Trophoblast cell (in vitro differentiated cells and primary cell): Measurements from ENCODE around the gene ARPP21.
A peak's percentile ranks its signal among the peaks of the same experiment; 100 is the strongest.

ENCODE experiments used
- DNase-seq, 2 donors: peaks; one replicate each; pipeline ENCODE4 v3.0.0-alpha.2; 2016
- H2AFZ ChIP-seq: 2 replicates; pipeline ENCODE4 v1.6.1; 2013; ENCODE audit warnings: low read length, moderate library complexity, mild to moderate bottlenecking; ENCODE audit not compliant: insufficient read depth, poor library complexity
- H2AK5ac ChIP-seq: 2 replicates; pipeline ENCODE4 v1.6.1; 2013; ENCODE audit warnings: mild to moderate bottlenecking, low read length
- H2BK120ac ChIP-seq: 2 replicates; pipeline ENCODE4 v1.6.1; 2013; ENCODE audit warnings: low read length, mild to moderate bottlenecking, moderate library complexity; ENCODE audit not compliant: insufficient read depth, poor library complexity
- H2BK12ac ChIP-seq: 2 replicates; pipeline ENCODE4 v1.6.1; 2013; ENCODE audit warnings: mild to moderate bottlenecking, low read length, moderate library complexity
- H2BK5ac ChIP-seq: 2 replicates; pipeline ENCODE4 v1.6.1; 2013; ENCODE audit warnings: low read length, low read depth, moderate library complexity, mild to moderate bottlenecking; ENCODE audit not compliant: poor library complexity
- H3K14ac ChIP-seq: 2 replicates; pipeline ENCODE4 v1.6.1; 2013; ENCODE audit warnings: mild to moderate bottlenecking, low read length
- H3K18ac ChIP-seq: 2 replicates; pipeline ENCODE4 v1.6.1; 2013; ENCODE audit warnings: mild to moderate bottlenecking, low read length
- H3K23ac ChIP-seq: 2 replicates; pipeline ENCODE4 v1.6.1; 2013; ENCODE audit warnings: low read length
- H3K27ac ChIP-seq: 2 replicates; pipeline ENCODE4 v1.5.1; 2013; ENCODE audit warnings: low read depth, mild to moderate bottlenecking, inconsistent platforms, low read length, moderate library complexity
- H3K27me3 ChIP-seq: 2 replicates; pipeline ENCODE4 v1.6.1; 2013; ENCODE audit warnings: inconsistent platforms, mild to moderate bottlenecking, low read length, moderate library complexity; ENCODE audit not compliant: insufficient read depth
- H3K36me3 ChIP-seq, 2 experiments: 1 replicate in 1 of 2; 2 replicates in 1 of 2; pipeline ENCODE4 v1.6.1; 2013; ENCODE audit warnings: low read length in 2 of 2, mild to moderate bottlenecking in 2 of 2, moderate library complexity in 1 of 2; ENCODE audit not compliant: insufficient read depth in 2 of 2, control insufficient read depth in 1 of 2
- H3K4ac ChIP-seq: 2 replicates; pipeline ENCODE4 v1.6.1; 2013; ENCODE audit warnings: low read depth, mild to moderate bottlenecking, low read length, moderate library complexity
- H3K4me1 ChIP-seq, 2 experiments: 1 replicate in 1 of 2; 2 replicates in 1 of 2; pipeline ENCODE4 v1.6.1; 2013; ENCODE audit warnings: low read length in 2 of 2, mild to moderate bottlenecking in 2 of 2, moderate library complexity in 1 of 2; ENCODE audit not compliant: insufficient read depth in 2 of 2, control insufficient read depth in 1 of 2
- H3K4me2 ChIP-seq: 2 replicates; pipeline ENCODE4 v1.6.1; 2013; ENCODE audit warnings: inconsistent platforms, mild to moderate bottlenecking, low read length, moderate library complexity
- H3K4me3 ChIP-seq: 2 replicates; pipeline ENCODE4 v1.5.1; 2013; ENCODE audit warnings: mild to moderate bottlenecking, low read depth, low read length, inconsistent platforms
- H3K79me1 ChIP-seq: one replicate; pipeline ENCODE4 v1.6.1; 2013; ENCODE audit warnings: low read length
- H3K79me2 ChIP-seq: 2 replicates; pipeline ENCODE4 v1.6.1; 2013; ENCODE audit warnings: low read length, mild to moderate bottlenecking; ENCODE audit not compliant: control insufficient read depth, insufficient read depth, poor library complexity
- H3K9ac ChIP-seq: 2 replicates; pipeline ENCODE4 v1.6.1; 2013; ENCODE audit warnings: mild to moderate bottlenecking, low read length
- H3K9me3 ChIP-seq: 2 replicates; pipeline ENCODE4 v1.6.1; 2013; ENCODE audit warnings: low read depth, mild to moderate bottlenecking, control low read depth, inconsistent platforms, low read length; ENCODE audit not compliant: insufficient read depth
- H4K12ac ChIP-seq: 2 replicates; pipeline ENCODE4 v1.6.1; 2013; ENCODE audit warnings: low read depth, mild to moderate bottlenecking, low read length, moderate library complexity
- H4K8ac ChIP-seq: 2 replicates; pipeline ENCODE4 v1.6.1; 2013; ENCODE audit warnings: low read depth, mild to moderate bottlenecking, low read length, moderate library complexity
- H4K91ac ChIP-seq: one replicate; pipeline ENCODE4 v1.6.1; 2013; ENCODE audit warnings: low read depth, mild to moderate bottlenecking, low read length, moderate library complexity
- WGBS: extraction: QIAGEN DNeasy Blood & Tissue Kit; methylation state at CpG from one replicate; pipeline ENCODE4 v1.1.7; 2013; ENCODE audit warnings: missing lambda C conversion rate; ENCODE audit not compliant: insufficient read length, insufficient coverage; ENCODE audit errors: extremely low coverage; 5-methylcytosine and 5-hydroxymethylcytosine counted together

The ARPP21 gene

GRCh38 chr3:35659768-35660167 is 20.4 kb downstream of the ARPP21 start:
- H3K9me3 ChIP-seq = no peaks in the 10 kb centered on the region
- no peak overlapping the region for H2BK12ac ChIP-seq
- no peaks in the 10 kb centered on the region for H3K79me2 ChIP-seq
- no peak overlapping the region for H2BK5ac ChIP-seq
- H3K14ac ChIP-seq = no peak overlapping the region
- no peak overlapping the region for H3K4me3 ChIP-seq
- H3K27me3 ChIP-seq = no peaks in the 10 kb centered on the region
- H3K23ac ChIP-seq = no peak overlapping the region
- no peak overlapping the region for H3K18ac ChIP-seq
- no peak overlapping the region for H2AK5ac ChIP-seq
- no peak overlapping the region for H3K9ac ChIP-seq
- no peak overlapping the region for H4K91ac ChIP-seq
- H4K12ac ChIP-seq = no peak overlapping the region
- no peak overlapping the region for H3K4me2 ChIP-seq
- no peak overlapping the region for H3K27ac ChIP-seq
- no peak overlapping the region for H4K8ac ChIP-seq
- peak; percentile 3 to 40 for DNase-seq
- H3K79me1 ChIP-seq = no peaks in the 10 kb centered on the region
- no peak overlapping the region for H2BK120ac ChIP-seq
- no peaks in the 10 kb centered on the region for H3K4me1 ChIP-seq
- no peaks in the 10 kb centered on the region for H3K36me3 ChIP-seq
- H2AFZ ChIP-seq = no peak overlapping the region
- H3K4ac ChIP-seq = no peak overlapping the region

- H2BK5ac ChIP-seq = no peak overlapping the region
- no peak for DNase-seq
- no peak overlapping the region for H2BK120ac ChIP-seq
- no peaks in the 10 kb centered on the region for H3K9me3 ChIP-seq
- no peaks in the 10 kb centered on the region for H3K79me1 ChIP-seq
- H3K27me3 ChIP-seq = no peaks in the 10 kb centered on the region
- no peak overlapping the region for H4K91ac ChIP-seq
- H3K4me3 ChIP-seq = no peak overlapping the region
- no peak overlapping the region for H3K4me2 ChIP-seq
- H2BK12ac ChIP-seq = no peak overlapping the region
- no CpG with 5 or more reads among the region's 10 CpGs for WGBS
- no peak overlapping the region for H3K4ac ChIP-seq
- H3K18ac ChIP-seq = no peak overlapping the region
- no peak overlapping the region for H2AFZ ChIP-seq
- no peak overlapping the region for H2AK5ac ChIP-seq
- H4K8ac ChIP-seq = no peak overlapping the region
- no peaks in the 10 kb centered on the region for H3K4me1 ChIP-seq
- no peaks in the 10 kb centered on the region for H3K36me3 ChIP-seq
- no peak overlapping the region for H3K27ac ChIP-seq
- no peaks in the 10 kb centered on the region for H3K79me2 ChIP-seq
- no peak overlapping the region for H3K9ac ChIP-seq
- H3K14ac ChIP-seq = no peak overlapping the region
- no peak overlapping the region for H3K23ac ChIP-seq
- H4K12ac ChIP-seq = no peak overlapping the region
These were observed 24.1 kb downstream of the ARPP21 start for GRCh38 chr3:35663471-35663870.

GRCh38 chr3:35664460-35664919 is 25.2 kb downstream of the ARPP21 start:
- Histone ChIP-seq H3K9me3 (no peaks in the 10 kb centered on the region), H2BK120ac (no peak overlapping the region), H3K36me3 (no peaks in the 10 kb centered on the region), H3K27ac (no peak overlapping the region), H2BK12ac (no peak overlapping the region), H2BK5ac (no peak overlapping the region), H3K4ac (no peak overlapping the region), H3K79me2 (no peaks in the 10 kb centered on the region), H4K12ac (no peak overlapping the region), H3K23ac (no peak overlapping the region), H3K79me1 (no peaks in the 10 kb centered on the region), H3K18ac (no peak overlapping the region), H2AFZ (no peak overlapping the region), H3K27me3 (no peaks in the 10 kb centered on the region), H3K4me1 (no peaks in the 10 kb centered on the region), H3K4me3 (no peak overlapping the region), H3K14ac (no peak overlapping the region), H4K8ac (no peak overlapping the region), H4K91ac (no peak overlapping the region), H2AK5ac (no peak overlapping the region), H3K4me2 (no peak overlapping the region), H3K9ac (no peak overlapping the region)
- no CpG with 5 or more reads among the region's 14 CpGs for WGBS
- DNase-seq = peak in 1 of 2 donors; percentile 11

GRCh38 chr3:35665390-35666055 is 26.2 kb downstream of the ARPP21 start:
- H3K18ac ChIP-seq = no peak overlapping the region
- H3K79me2 ChIP-seq = no peaks in the 10 kb centered on the region
- no peak overlapping the region for H2AK5ac ChIP-seq
- H4K8ac ChIP-seq = no peak overlapping the region
- H3K36me3 ChIP-seq = no peaks in the 10 kb centered on the region
- no peaks in the 10 kb centered on the region for H3K79me1 ChIP-seq
- no peak overlapping the region for H3K4me3 ChIP-seq
- no peak overlapping the region for H4K12ac ChIP-seq
- H3K4me2 ChIP-seq = no peak overlapping the region
- H3K4me1 ChIP-seq = no peaks in the 10 kb centered on the region
- DNase-seq = no peak
- no peaks in the 10 kb centered on the region for H3K27me3 ChIP-seq
- no peak overlapping the region for H2BK5ac ChIP-seq
- no peak overlapping the region for H2BK12ac ChIP-seq
- H3K9me3 ChIP-seq = no peaks in the 10 kb centered on the region
- no peak overlapping the region for H3K9ac ChIP-seq
- no peak overlapping the region for H3K27ac ChIP-seq
- no CpG with 5 or more reads among the region's 3 CpGs for WGBS
- no peak overlapping the region for H3K4ac ChIP-seq
- no peak overlapping the region for H2AFZ ChIP-seq
- H2BK120ac ChIP-seq = no peak overlapping the region
- no peak overlapping the region for H3K14ac ChIP-seq
- H4K91ac ChIP-seq = no peak overlapping the region
- H3K23ac ChIP-seq = no peak overlapping the region
